ENCODE data around the gene ZNF70.

ZNF70 gene

GRCh38 chr22:23750714-23751440 lies at the start of gene ZNF70:
ZNF70 (minus strand) TSS chr22:23751112; CDS start chr22:23745140, 5,972 bp downstream.
- DNase-seq = peak; percentile 85

- peak; percentile 50 for DNase-seq
Measured at GRCh38 chr22:23796461-23796860, 45.5 kb upstream of the ZNF70 start.

GRCh38 chr22:23793326-23793725 lies 42.4 kb upstream of the ZNF70 start:
- no peak for DNase-seq

- DNase-seq = no peak
Measured at GRCh38 chr22:23791738-23792645, 41.1 kb upstream of the ZNF70 start.

- DNase-seq = peak; percentile 52
Measured at GRCh38 chr22:23790819-23791737, 40.2 kb upstream of the ZNF70 start.

GRCh38 chr22:23789638-23790037 lies 38.7 kb upstream of the ZNF70 start:
- no peak for DNase-seq

GRCh38 chr22:23789121-23789520 lies 38.2 kb upstream of the ZNF70 start:
- no peak for DNase-seq

GRCh38 chr22:23787910-23788309 lies 37.0 kb upstream of the ZNF70 start:
- DNase-seq = no peak

- no peak for DNase-seq
Measured at GRCh38 chr22:23787600-23787896, 36.6 kb upstream of the ZNF70 start.

- peak; percentile 94 for DNase-seq
Measured at GRCh38 chr22:23786752-23787599, 36.1 kb upstream of the ZNF70 start, which contains the start of gene SMARCB1. SMARCB1 (plus strand) TSS chr22:23786966; CDS start chr22:23787170, 204 bp downstream.

- no peak for DNase-seq
Measured at GRCh38 chr22:23786261-23786710, 35.4 kb upstream of the ZNF70 start.

GRCh38 chr22:23784215-23784732 lies 33.4 kb upstream of the ZNF70 start:
- peak; percentile 22 for DNase-seq

GRCh38 chr22:23783265-23784150 lies 32.6 kb upstream of the ZNF70 start:
- no peak for DNase-seq

- no peak for DNase-seq
Measured at GRCh38 chr22:23782703-23783102, 31.8 kb upstream of the ZNF70 start.

- no peak for DNase-seq
Measured at GRCh38 chr22:23782252-23782651, 31.3 kb upstream of the ZNF70 start.

- DNase-seq = peak; percentile 67
Measured at GRCh38 chr22:23781511-23782183, 30.7 kb upstream of the ZNF70 start.

- no peak for DNase-seq
Measured at GRCh38 chr22:23781065-23781464, 30.2 kb upstream of the ZNF70 start.

GRCh38 chr22:23780146-23780748 lies 29.3 kb upstream of the ZNF70 start:
- no peak for DNase-seq

GRCh38 chr22:23779731-23780130 lies 28.8 kb upstream of the ZNF70 start:
- DNase-seq = no peak

GRCh38 chr22:23779083-23779482 lies 28.2 kb upstream of the ZNF70 start:
- DNase-seq = no peak
